Skeletal muscle tissue (tissue), 4 donors: ENCODE data around the gene TAF13. TPM values are rescaled to one million over a fixed set of nuclear protein-coding genes. Genes with fewer than 3 reads are reported as not detected.
A peak's percentile ranks its signal among the peaks of the same experiment; 100 is the strongest.

Experiments
- H3K27ac ChIP-seq: one replicate; pipeline ENCODE4 v1.7.0; 2013; ENCODE audit warnings: mild to moderate bottlenecking, low read depth, low read length, inconsistent platforms
- H3K27me3 ChIP-seq, 3 donors: one replicate each; pipeline ENCODE4 v1.7.0; 2013; ENCODE audit warnings: low read length in 3 of 3; ENCODE audit not compliant: control insufficient read depth in 3 of 3, insufficient read depth in 3 of 3
- H3K36me3 ChIP-seq, 3 donors: one replicate each; pipeline ENCODE4 v1.7.0; 2013; ENCODE audit warnings: low read length in 3 of 3; ENCODE audit not compliant: control insufficient read depth in 3 of 3, insufficient read depth in 3 of 3
- H3K4me1 ChIP-seq, 3 donors: one replicate each; pipeline ENCODE4 v1.7.0; 2013; ENCODE audit warnings: low read length in 3 of 3, mild to moderate bottlenecking in 3 of 3; ENCODE audit not compliant: control insufficient read depth in 3 of 3, insufficient read depth in 3 of 3
- H3K4me3 ChIP-seq, 3 donors: one replicate each; pipeline ENCODE4 v1.7.0; 2013; ENCODE audit warnings: low read length in 3 of 3
- H3K9ac ChIP-seq, 3 donors: one replicate each; pipeline ENCODE4 v1.7.0; 2013; ENCODE audit warnings: low read length in 3 of 3, mild to moderate bottlenecking in 3 of 3, moderate library complexity in 2 of 3, low read depth in 1 of 3
- H3K9me3 ChIP-seq, 3 donors: one replicate each; pipeline ENCODE4 v1.7.0; 2013; ENCODE audit warnings: low read length in 3 of 3; ENCODE audit not compliant: control insufficient read depth in 3 of 3
- total RNA-seq: library from RNA; depleted of rRNA; stranded (reverse); fragments of >200 nt; gene quantifications from one replicate; pipeline ENCODE4 v1.2.3, GENCODE V29; 2014
- donor health status: Osteomylitis.

The TAF13 gene, protein sequence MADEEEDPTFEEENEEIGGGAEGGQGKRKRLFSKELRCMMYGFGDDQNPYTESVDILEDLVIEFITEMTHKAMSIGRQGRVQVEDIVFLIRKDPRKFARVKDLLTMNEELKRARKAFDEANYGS
- total RNA-seq: 23.0 TPM

DNA sequence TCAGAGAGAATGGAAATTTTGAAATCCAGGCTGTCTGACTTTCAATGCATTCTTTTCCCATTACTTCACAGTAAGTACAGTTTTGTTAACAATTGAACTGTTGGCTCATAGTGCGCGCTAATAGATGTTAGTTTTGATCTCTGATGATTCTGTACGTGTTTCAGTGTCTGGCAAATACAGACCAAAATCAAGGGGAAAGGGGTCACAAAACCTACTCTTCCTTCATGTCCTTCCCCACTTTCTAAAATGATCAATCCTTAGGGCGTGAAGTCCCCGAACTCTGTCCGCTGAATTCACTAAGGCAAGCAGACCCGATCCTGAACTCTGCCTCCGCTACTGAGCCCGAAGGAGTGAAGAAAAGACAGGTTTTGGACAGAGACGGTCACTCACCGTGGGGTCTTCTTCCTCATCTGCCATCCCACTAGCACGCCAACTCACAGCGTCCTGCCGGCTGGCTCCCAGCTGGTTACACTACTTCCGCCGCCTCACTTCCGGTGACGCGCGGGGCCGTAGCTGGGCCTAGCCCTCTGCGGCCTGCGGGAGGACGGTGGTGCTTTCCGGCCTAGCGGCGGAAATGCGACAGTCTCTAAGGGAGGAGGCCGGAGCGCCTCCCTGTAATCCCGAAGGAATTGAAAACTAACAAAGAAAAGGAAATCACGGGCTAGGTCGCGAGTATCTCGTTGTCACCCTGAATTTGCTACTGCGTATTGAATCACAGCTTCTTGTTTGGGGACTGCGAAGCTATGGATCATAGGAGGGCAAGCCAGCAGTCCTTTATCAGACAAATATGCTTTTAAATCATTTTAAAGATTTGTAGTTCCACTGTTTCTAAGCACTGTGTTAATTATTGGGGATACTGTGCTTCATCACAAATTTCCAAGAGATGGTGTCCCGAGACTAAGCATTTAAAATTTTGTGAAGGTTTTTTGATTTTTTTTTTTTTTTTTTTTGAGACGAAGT, at the start of gene TAF13:
Gene TAF13, minus strand, starts transcription at position 473 of the 960 bp plus-strand sequence. Its CDS starts 56 bp downstream, at position 417.
- peaks cover 1 to 6% (median 2%) of the 10 kb centered on the region in 3 donors for H3K36me3 ChIP-seq
- peak within 1 kb of the TSS; percentile 95 to 97 (median 97) for H3K4me3 ChIP-seq
- H3K4me1 ChIP-seq: peaks cover 3 to 7% (median 6%) of the 10 kb centered on the region in 3 donors
- peak within 1 kb of the TSS; percentile 95 for H3K27ac ChIP-seq
- H3K9ac ChIP-seq: peak within 1 kb of the TSS; percentile 92 to 96 (median 95)
- H3K9me3 ChIP-seq: no peaks in the 10 kb centered on the region
- H3K27me3 ChIP-seq: no peaks in the 10 kb centered on the region

DNA sequence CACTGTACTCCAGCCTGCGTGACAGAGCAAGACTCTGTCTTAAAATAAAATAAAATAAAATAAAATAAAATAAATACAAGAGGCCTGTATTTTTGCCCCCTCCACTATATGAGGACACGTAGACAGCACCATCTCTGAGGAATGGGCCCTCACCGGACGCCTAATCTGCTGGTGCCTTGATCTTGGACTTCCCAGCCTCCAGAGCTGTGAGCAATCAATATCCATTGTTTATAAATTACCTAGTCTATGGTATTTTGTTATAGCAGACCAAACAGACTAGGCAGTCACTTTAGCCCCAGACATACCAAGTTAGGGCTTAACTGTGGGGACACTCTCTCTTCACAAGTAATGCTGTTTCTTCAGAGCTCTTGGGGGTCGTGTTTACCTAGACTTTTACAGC, 44.6 kb upstream of the TAF13 start:
- H3K27me3 ChIP-seq: peaks cover 0 to 15% (median 11%) of the 10 kb centered on the region in 3 donors
- no peaks in the 10 kb centered on the region for H3K4me1 ChIP-seq
- H3K4me3 ChIP-seq: no peak overlapping the region
- H3K27ac ChIP-seq: no peak overlapping the region
- H3K9ac ChIP-seq: no peak overlapping the region
- no peaks in the 10 kb centered on the region for H3K36me3 ChIP-seq
- no peaks in the 10 kb centered on the region for H3K9me3 ChIP-seq

DNA sequence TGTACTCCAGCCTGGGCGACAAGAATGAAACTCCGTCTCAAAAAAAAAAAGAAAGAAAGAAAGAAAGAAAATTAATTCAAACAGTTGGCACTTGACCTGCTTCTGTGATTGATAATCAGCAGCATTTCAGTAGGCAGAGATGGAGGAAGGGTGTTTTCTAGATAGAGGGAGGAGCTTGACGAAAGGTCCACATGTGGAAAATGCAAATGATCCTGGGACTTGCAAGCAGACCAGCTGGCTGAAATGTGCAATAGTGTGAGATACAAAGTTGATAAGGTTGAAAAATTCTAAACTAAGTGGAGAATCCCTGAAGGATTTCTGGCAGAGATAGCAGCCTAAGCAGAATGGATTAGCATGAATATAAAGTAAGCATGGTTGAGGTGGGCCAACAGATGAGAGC, 42.3 kb upstream of the TAF13 start:
- Histone ChIP-seq H3K9me3 (no peaks in the 10 kb centered on the region), H3K27ac (no peak overlapping the region), H3K4me3 (no peak overlapping the region), H3K36me3 (no peaks in the 10 kb centered on the region), H3K27me3 (peaks cover 17 to 34% (median 32%) of the 10 kb centered on the region in 3 donors), H3K4me1 (peaks cover 8 to 13% (median 12%) of the 10 kb centered on the region in 3 donors), H3K9ac (no peak overlapping the region)

DNA sequence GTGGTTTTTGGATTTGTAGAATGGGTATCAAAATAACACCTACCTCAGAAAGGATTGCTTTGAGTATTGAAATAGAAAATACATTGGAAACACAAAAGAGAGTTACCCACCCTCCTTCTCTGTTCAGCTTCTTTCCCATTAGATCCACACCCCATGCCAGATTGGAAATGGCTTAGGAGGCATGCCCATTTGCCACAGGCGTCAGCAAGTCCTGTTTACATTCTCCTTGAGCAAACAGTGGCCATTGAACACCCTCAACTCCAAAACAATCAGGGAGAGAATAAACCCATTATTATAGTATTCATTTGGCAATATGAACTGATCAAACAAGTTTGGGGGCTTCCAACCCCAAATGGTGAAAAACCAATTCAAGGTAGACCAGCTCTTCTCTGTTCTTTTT, 40.5 kb upstream of the TAF13 start:
- Histone ChIP-seq H3K36me3 (no peaks in the 10 kb centered on the region), H3K4me1 (peaks cover 17 to 22% (median 21%) of the 10 kb centered on the region in 3 donors), H3K27me3 (peaks cover 17 to 34% (median 32%) of the 10 kb centered on the region in 3 donors), H3K9ac (no peak overlapping the region), H3K9me3 (no peaks in the 10 kb centered on the region), H3K27ac (no peak overlapping the region), H3K4me3 (no peak overlapping the region)

DNA sequence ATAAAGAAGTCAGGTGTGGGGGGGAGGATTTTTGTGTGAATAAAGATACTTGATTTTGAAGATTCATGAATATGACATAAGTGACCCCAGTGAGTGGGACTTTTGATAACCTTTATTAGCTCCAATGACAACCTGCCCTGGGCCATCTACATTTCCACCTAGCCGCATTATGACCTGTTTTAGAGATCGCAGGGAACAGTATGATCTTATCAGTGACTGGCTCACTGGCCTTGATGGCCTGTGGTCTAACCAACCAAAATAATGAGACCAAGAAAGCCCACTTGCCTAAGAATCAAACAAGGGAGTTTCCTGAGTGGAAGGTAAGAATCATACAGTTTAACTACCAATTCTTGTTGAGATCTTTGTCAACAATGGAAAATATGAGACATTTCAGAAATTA, 39.9 kb upstream of the TAF13 start:
- H3K4me3 ChIP-seq: no peak overlapping the region

DNA sequence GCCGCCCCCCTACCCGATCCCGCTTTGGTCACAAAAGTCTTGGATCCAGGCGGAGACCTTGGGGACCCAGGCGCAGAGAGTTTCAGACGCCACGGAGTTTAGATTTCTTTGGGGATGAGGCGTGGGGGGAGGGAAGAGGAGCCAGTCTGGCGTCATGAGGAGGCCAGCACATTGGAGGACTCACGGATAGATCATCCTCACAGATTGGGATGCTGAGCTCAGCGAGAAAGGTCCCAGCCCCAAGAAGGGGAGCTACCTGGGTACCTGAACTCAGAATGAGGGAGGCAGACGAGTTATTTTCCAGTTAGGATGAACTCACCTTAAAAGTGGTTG, 38.5 kb upstream of the TAF13 start:
- no peaks in the 10 kb centered on the region for H3K36me3 ChIP-seq
- H3K4me1 ChIP-seq: peaks cover 17 to 22% (median 21%) of the 10 kb centered on the region in 3 donors
- peaks cover 17 to 34% (median 32%) of the 10 kb centered on the region in 3 donors for H3K27me3 ChIP-seq
- H3K4me3 ChIP-seq: no peak overlapping the region
- peak overlapping the region in 1 of 3 donors; percentile 55 for H3K9ac ChIP-seq
- no peaks in the 10 kb centered on the region for H3K9me3 ChIP-seq
- H3K27ac ChIP-seq: no peak overlapping the region

More for the DNA sequence above, 39.9 kb upstream of the TAF13 start:
- Histone ChIP-seq H3K9me3 (no peaks in the 10 kb centered on the region), H3K27me3 (peaks cover 17 to 34% (median 32%) of the 10 kb centered on the region in 3 donors), H3K27ac (no peak overlapping the region), H3K36me3 (no peaks in the 10 kb centered on the region), H3K9ac (no peak overlapping the region), H3K4me1 (peaks cover 17 to 22% (median 21%) of the 10 kb centered on the region in 3 donors)

DNA sequence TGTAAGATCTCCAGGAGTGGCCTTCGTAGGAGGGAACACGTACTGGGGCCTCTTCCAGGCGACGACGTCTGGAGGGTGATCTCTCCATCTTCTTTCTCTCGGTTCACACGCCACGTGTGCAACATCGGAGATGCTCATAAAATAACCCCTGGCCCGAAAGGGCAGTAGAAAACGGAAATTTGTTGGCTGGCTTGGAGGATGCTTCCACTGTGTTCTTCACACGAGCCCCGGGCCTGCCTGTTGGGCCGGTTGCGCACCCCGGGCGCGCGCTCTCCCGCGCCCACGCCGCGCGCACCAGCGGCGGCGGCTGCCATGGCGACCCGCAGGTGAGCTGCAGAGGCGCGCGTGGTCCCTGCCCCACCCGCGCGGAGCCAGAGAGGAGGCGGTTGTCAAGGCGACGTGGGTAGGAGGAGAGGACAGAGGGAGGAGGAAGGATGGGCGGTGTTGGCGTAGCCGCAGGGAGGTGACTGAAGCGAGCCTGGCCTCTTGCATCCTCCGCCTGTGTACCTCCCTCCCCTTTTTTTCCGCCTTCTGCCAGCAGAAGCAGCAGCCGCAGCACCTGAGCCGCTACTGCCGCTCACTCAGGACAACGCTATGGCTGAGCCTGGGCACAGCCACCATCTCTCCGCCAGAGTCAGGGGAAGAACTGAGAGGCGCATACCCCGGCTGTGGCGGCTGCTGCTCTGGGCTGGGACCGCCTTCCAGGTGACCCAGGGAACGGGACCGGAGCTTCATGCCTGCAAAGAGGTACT, 38.0 kb upstream of the TAF13 start, which contains the start of gene ELAPOR1:
Gene ELAPOR1, plus strand, starts transcription at position 526 of the 752 bp plus-strand sequence. Its CDS starts 69 bp downstream, at position 595.
- Histone ChIP-seq H3K9ac (peak within 1 kb of the TSS in 2 of 3 donors; percentile 14 to 55), H3K9me3 (no peaks in the 10 kb centered on the region), H3K27me3 (peaks cover 17 to 34% (median 32%) of the 10 kb centered on the region in 3 donors)

DNA sequence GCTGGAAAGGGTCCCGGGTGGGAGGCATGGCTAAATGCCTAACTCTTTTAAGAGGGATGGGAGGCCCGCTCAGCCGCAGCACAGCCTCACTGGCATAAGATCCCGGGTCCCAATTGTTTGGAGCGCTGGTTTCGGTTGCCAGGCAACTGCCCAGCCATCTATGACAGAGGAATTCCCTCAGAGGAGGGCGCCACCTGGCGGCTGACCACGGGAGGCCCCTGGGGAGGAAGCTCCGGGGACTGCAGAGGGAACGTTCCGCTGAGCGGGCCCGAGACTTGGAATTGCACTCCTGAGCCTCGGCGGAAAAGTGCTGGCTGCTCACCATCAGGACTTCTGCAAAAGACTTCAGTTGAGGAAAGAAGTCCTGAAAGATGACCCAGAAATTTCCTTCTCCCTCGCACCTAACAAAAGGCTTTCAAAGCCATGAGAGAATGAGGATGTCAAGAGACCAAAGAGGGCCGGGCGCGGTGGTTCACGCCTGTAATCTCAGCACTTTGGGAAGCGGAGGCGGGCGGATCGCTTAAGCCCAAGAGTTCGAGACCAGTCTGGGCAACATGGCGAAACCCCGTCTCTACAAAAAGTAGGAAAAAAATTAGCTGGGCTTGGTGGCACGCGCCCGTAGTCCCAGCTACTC, 37.0 kb upstream of the TAF13 start:
- Histone ChIP-seq H3K9me3 (no peaks in the 10 kb centered on the region), H3K27ac (no peak overlapping the region), H3K36me3 (no peaks in the 10 kb centered on the region), H3K4me1 (peaks cover 17 to 22% (median 21%) of the 10 kb centered on the region in 3 donors), H3K9ac (peak overlapping the region in 2 of 3 donors; percentile 8 to 55), H3K27me3 (peaks cover 17 to 32% (median 29%) of the 10 kb centered on the region in 3 donors), H3K4me3 (peak overlapping the region; percentile 45 to 63 (median 56))

More for the DNA sequence above, 38.0 kb upstream of the TAF13 start, which contains the start of gene ELAPOR1:
- Histone ChIP-seq H3K27ac (no peak within 1 kb of the TSS), H3K4me3 (peak within 1 kb of the TSS; percentile 45 to 63 (median 56)), H3K36me3 (no peaks in the 10 kb centered on the region), H3K4me1 (peaks cover 17 to 22% (median 21%) of the 10 kb centered on the region in 3 donors)

DNA sequence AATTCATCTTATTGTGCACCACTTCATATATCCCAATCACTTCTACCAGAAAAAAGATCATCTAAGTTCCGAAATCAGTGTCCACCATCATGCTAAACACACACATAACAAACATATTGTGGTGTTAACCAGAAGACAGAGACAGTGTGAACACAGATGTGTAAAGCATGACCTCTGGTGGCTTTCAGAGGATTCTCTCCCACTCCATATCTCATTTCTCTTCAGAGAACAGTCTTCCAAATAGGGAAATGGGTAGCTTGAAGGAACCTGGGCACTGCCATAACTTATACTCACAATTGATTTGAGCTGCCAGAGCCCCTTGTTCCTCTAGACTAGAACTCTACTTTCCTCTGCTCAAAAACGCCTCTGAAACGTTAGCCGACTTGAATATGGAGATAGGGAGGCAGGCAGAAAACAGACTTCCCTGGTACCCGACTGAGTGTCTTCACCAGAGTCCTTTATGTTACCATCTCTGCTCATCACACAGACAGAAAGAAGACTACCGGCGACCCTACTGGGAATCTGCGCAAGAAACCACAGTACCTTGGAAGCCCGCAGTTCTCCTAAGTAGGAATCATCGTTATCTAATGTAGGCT, 36.4 kb upstream of the TAF13 start:
- Histone ChIP-seq H3K4me1 (peaks cover 17 to 22% (median 21%) of the 10 kb centered on the region in 3 donors), H3K27ac (no peak overlapping the region), H3K27me3 (peaks cover 17 to 32% (median 28%) of the 10 kb centered on the region in 3 donors), H3K36me3 (no peaks in the 10 kb centered on the region), H3K4me3 (peak overlapping the region; percentile 1 to 56 (median 35)), H3K9ac (peak overlapping the region in 1 of 3 donors; percentile 8), H3K9me3 (no peaks in the 10 kb centered on the region)
